ENCODE measurements around the gene PLA2G2C. TPM values are rescaled to one million over a fixed set of nuclear protein-coding genes. Genes with fewer than 3 reads are reported as not detected.
"Not testable (repeated sequence)": the region's sequence is repeated elsewhere in the genome, so short reads cannot be mapped to it uniquely, and the experiment has no call there.

Gene PLA2G2C
- total RNA-seq, 3 donors from 2014 or later (not counting 1 experiment from before 2014, with no cell fraction given) = not detected

- Mint-ChIP-seq H3K27me3 (ENCODE audit: low read depth in 2 of 2) (peaks cover 48 to 78% of the 10 kb centered on the region in 2 donors), H3K4me1 (no peaks in the 10 kb centered on the region), H3K9me3 (no peaks in the 10 kb centered on the region), H3K27ac (no peak overlapping the region), H3K4me3 (no peak overlapping the region), H3K36me3 (no peaks in the 10 kb centered on the region)
- Histone ChIP-seq H3K27me3 (ENCODE audit: control insufficient read depth, insufficient read depth, low read length) (peaks cover 4% of the 10 kb centered on the region), H3K4me1 (ENCODE audit: control insufficient read depth, insufficient read depth, low read length) (no peaks in the 10 kb centered on the region), H3K9me3 (ENCODE audit: control insufficient read depth, insufficient read depth, low read length) (no peaks in the 10 kb centered on the region), H3K36me3 (ENCODE audit: control insufficient read depth, insufficient read depth, low read length) (no peaks in the 10 kb centered on the region), H3K4me3 (ENCODE audit: low read length) (no peak overlapping the region), H3K27ac (ENCODE audit: low read length) (no peak overlapping the region)
- TF ChIP-seq CTCF (IDR thresholded peaks at IDR 0.05) = no peak
- WGBS (ENCODE audit: insufficient coverage) = 59% methylated on average over 2 of the region's 2 CpGs
- ATAC-seq (no peak), DNase-seq (no peak)
- intact Hi-C loops (cut with micrococcal nuclease) = no loop called here
Observed at GRCh38 chr1:20223106-20223505, 36.8 kb upstream of the PLA2G2C start.

- intact Hi-C loops (cut with micrococcal nuclease) = no loop called here
- Histone ChIP-seq H3K36me3 (ENCODE audit: control insufficient read depth, insufficient read depth, low read length) (no peaks in the 10 kb centered on the region), H3K9me3 (ENCODE audit: control insufficient read depth, insufficient read depth, low read length) (no peaks in the 10 kb centered on the region), H3K27ac (ENCODE audit: low read length) (no peak overlapping the region), H3K27me3 (ENCODE audit: control insufficient read depth, insufficient read depth, low read length) (peaks cover 4% of the 10 kb centered on the region), H3K4me1 (ENCODE audit: control insufficient read depth, insufficient read depth, low read length) (no peaks in the 10 kb centered on the region), H3K4me3 (ENCODE audit: low read length) (no peak overlapping the region)
- Mint-ChIP-seq H3K27me3 (ENCODE audit: low read depth in 2 of 2) (peaks cover 51 to 82% of the 10 kb centered on the region in 2 donors), H3K4me1 (no peaks in the 10 kb centered on the region), H3K4me3 (no peak overlapping the region), H3K27ac (no peak overlapping the region), H3K36me3 (no peaks in the 10 kb centered on the region), H3K9me3 (no peaks in the 10 kb centered on the region)
- DNase-seq = no peak
- WGBS (ENCODE audit: insufficient coverage) = 90% methylated on average over 4 of the region's 5 CpGs
- ATAC-seq = no peak
- TF ChIP-seq CTCF (IDR thresholded peaks at IDR 0.05) = no peak
Observed at GRCh38 chr1:20220036-20220435, 33.7 kb upstream of the PLA2G2C start.

- ATAC-seq; H3K36me3 Mint-ChIP-seq; DNase-seq; H3K9me3 ChIP-seq (ENCODE audit: control insufficient read depth, insufficient read depth, low read length); intact Hi-C loops (cut with micrococcal nuclease); H3K27ac ChIP-seq (ENCODE audit: low read length); H3K27ac Mint-ChIP-seq; H3K4me3 ChIP-seq (ENCODE audit: low read length); H3K9me3 Mint-ChIP-seq; H3K27me3 ChIP-seq (ENCODE audit: control insufficient read depth, insufficient read depth, low read length); H3K36me3 ChIP-seq (ENCODE audit: control insufficient read depth, insufficient read depth, low read length); H3K4me1 Mint-ChIP-seq; H3K4me1 ChIP-seq (ENCODE audit: control insufficient read depth, insufficient read depth, low read length); H3K4me3 Mint-ChIP-seq: not testable (repeated sequence)
- 93% methylated on average over 5 of the region's 6 CpGs for WGBS (ENCODE audit: insufficient coverage)
- peaks cover 50 to 85% of the 10 kb centered on the region in 2 donors for H3K27me3 Mint-ChIP-seq (ENCODE audit: low read depth in 2 of 2)
Observed at GRCh38 chr1:20219053-20219452, 32.7 kb upstream of the PLA2G2C start.

GRCh38 chr1:20216574-20216973, 30.3 kb upstream of the PLA2G2C start:
- H3K27ac ChIP-seq (ENCODE audit: low read length) = no peak overlapping the region
- H3K4me1 ChIP-seq (ENCODE audit: control insufficient read depth, insufficient read depth, low read length) = peaks cover 13% of the 10 kb centered on the region
- no peaks in the 10 kb centered on the region for H3K9me3 Mint-ChIP-seq
- no peak overlapping the region for H3K4me3 Mint-ChIP-seq
- peak in 1 of 2 donors; percentile 40 for DNase-seq
- H3K36me3 Mint-ChIP-seq = no peaks in the 10 kb centered on the region
- H3K4me1 Mint-ChIP-seq = peaks cover 0 to 9% of the 10 kb centered on the region in 2 donors
- intact Hi-C loops (cut with micrococcal nuclease) = no loop called here
- peaks cover 42 to 73% of the 10 kb centered on the region in 2 donors for H3K27me3 Mint-ChIP-seq (ENCODE audit: low read depth in 2 of 2)
- H3K27ac Mint-ChIP-seq = no peak overlapping the region
- no peaks in the 10 kb centered on the region for H3K9me3 ChIP-seq (ENCODE audit: control insufficient read depth, insufficient read depth, low read length)
- peaks cover 2% of the 10 kb centered on the region for H3K27me3 ChIP-seq (ENCODE audit: control insufficient read depth, insufficient read depth, low read length)
- no peak for TF ChIP-seq CTCF (IDR thresholded peaks at IDR 0.05)
- no peak overlapping the region for H3K4me3 ChIP-seq (ENCODE audit: low read length)
- 80% methylated on average over 1 of the region's 1 CpG for WGBS (ENCODE audit: insufficient coverage)
- peak; percentile 47 to 72 (median 59) for ATAC-seq
- no peaks in the 10 kb centered on the region for H3K36me3 ChIP-seq (ENCODE audit: control insufficient read depth, insufficient read depth, low read length)

All from natural killer cell (primary cell).